GM19438 (cell line): Measurements from ENCODE around the gene WDTC1.
"Not testable (repeated sequence)": the region's sequence is repeated elsewhere in the genome, so short reads cannot be mapped to it uniquely, and the experiment has no call there.

Experiments used
- ATAC-seq: cut with Tn5 transposase; IDR thresholded peaks from one replicate; pipeline ENCODE4 v1.9.1; 2021; ENCODE audit warnings: low read depth; ENCODE audit not compliant: unreplicated experiment

WDTC1 gene, protein sequence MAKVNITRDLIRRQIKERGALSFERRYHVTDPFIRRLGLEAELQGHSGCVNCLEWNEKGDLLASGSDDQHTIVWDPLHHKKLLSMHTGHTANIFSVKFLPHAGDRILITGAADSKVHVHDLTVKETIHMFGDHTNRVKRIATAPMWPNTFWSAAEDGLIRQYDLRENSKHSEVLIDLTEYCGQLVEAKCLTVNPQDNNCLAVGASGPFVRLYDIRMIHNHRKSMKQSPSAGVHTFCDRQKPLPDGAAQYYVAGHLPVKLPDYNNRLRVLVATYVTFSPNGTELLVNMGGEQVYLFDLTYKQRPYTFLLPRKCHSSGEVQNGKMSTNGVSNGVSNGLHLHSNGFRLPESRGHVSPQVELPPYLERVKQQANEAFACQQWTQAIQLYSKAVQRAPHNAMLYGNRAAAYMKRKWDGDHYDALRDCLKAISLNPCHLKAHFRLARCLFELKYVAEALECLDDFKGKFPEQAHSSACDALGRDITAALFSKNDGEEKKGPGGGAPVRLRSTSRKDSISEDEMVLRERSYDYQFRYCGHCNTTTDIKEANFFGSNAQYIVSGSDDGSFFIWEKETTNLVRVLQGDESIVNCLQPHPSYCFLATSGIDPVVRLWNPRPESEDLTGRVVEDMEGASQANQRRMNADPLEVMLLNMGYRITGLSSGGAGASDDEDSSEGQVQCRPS

DNA sequence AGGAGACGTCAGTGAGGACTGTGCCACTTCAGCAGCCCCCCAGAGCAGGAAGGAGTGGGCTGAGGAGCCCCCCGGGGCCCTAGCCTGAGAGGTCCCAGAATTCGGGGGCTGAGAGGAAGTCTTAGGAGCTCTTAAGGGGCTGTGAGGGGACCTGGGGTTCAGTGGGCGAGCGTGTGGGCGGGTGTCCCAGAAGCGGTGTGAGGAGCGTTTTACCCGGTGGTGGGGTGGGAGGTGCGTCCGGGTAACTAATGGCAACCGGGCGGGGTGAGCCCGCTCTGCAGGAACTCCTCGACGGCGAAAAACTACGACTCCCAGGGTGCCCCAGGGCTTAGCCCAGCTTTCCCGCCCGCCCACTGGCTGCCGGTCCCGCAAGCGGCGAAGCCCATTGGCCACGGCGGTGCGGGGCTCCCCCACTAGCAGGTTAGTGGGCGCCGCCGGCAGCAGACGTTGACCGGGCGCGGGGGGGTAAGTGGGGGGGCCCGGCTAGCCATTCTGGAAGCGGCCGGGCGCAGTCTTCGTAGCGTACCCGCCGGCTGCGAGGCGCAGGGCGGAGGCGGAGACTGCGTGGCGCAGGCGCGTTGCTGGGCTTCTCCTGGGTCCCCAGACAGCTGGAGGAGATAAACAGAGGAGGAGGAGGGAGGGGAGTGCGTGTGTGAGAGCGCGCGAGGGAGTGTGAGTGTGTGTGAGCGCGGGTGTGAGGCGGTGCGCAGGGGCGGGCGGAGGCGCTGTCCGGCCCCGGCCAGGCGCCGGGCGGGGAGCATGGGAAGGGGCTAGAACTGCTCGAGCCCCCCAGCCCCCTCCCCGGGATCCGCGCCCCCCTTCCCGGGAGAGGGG lies at the start of gene WDTC1:
Gene WDTC1 (plus strand): TSS at position 584 of the 834 bp plus-strand sequence. CDS start 26,423 bp downstream, outside the sequence.
- peak; percentile 93 for ATAC-seq

DNA sequence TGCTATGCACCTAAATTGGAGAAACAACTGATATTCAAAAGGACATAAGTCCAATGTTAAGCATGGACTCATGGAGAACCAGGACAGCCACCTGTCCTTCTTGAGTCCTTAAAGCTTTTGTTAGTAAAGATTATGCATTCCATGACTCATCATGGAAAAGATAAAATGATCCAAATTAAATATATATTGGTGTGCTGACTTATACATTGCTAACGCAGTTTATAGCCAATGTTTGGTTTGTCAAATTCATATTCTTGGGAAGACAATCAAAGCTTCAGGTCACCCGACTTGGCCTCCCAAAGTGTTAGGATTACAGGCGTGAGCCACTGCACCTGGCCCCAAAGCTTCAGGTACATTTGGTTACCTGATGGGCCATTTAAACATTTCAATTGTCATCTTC lies 49.8 kb upstream of the WDTC1 start:
- ATAC-seq = not testable (repeated sequence)

DNA sequence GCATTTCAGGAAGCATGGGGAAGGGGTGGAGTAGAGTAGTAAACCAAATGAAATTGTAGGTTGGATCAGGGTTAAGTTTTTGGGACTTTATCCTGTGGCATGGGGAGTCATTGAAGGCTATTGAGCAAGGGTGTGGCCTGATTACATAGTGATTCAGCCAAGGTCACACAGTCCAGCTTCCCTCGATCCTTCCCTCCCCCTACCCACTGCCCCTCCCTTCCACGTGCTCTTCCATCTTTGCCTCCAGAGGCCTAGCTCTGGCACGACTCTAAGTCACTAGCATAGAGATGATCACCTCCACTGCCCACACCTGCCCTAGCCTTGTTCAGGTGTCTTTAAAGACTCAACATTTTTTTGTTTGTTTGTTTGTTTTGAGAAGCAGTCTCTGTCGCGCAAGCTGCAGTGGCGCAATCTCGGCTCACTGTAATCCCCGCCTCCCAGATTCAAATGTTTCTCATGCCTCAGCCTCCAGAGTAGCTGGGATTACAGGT lies 42.3 kb upstream of the WDTC1 start:
- ATAC-seq = no peak

DNA sequence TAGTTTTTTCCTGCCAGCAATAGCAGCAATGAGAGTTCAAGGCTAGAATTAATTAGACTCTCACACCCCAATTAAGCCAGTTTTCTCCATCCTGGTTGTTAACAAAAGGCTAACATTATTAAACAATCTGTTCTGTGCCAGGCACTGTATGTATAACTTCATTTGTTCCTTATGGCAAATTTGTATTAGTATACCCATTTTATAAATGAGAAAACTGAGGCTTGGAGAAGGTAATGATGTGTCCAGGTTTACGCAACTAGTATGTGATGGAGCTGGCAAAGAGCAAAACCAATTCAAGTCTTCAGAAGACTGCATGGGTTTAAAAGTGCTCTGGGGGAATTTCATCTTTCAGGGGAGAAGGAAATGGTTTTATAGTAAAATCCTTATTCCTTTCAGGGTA lies 41.2 kb upstream of the WDTC1 start:
- no peak for ATAC-seq

DNA sequence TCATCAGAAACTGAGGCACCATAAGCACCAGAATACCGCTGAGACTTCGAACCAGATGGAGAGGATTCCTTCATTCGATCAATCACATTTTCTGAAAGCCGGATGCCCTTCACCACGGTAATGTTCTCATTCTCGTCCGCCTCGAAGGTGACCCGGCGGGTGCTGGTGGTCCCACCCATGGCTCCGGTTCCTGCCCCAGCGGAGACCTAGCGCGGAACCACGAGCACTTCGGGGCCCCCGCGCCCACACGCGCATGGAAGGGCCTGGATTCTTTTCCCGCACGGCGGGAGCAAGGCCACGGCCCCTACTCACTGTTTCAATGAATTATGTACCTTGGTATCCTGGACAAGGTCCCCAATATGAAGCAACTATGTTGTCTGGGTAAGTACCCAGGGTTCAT lies 33.1 kb upstream of the WDTC1 start:
- no peak for ATAC-seq

DNA sequence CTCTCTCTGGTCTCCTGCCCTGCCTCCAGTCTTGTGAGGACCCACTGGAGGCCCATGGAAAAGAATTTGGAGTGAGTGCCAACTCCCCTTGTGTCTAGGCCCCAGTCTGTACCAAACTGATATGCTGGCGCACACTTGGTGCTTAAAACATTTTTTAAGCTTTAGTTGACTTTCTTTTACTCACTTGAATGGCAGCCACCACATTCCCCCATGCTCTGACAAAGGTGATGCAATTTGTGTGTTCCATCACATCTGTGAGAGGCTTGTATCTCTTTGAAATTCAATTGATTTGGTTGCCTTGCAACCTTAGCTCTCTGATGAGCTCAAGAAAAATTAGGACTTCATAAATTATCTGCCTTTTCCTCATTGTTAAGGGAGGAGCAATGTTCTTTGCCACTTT lies 30.5 kb upstream of the WDTC1 start:
- ATAC-seq = no peak

DNA sequence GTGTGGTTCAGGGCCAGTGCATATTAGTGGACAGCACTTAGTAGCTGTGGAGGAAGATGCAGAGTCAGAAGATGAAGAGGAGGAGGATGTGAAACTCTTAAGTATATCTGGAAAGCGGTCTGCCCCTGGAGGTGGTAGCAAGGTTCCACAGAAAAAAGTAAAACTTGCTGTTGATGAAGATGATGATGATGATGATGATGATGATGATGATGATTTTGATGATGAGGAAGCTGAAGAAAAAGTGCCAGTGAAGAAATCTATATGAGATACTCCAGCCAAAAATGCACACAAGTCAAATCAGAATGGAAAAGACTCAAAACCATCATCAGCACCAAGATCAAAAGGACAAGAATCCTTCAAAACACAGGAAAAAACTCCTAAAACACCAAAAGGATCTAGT lies 27.2 kb upstream of the WDTC1 start:
- not testable (repeated sequence) for ATAC-seq

DNA sequence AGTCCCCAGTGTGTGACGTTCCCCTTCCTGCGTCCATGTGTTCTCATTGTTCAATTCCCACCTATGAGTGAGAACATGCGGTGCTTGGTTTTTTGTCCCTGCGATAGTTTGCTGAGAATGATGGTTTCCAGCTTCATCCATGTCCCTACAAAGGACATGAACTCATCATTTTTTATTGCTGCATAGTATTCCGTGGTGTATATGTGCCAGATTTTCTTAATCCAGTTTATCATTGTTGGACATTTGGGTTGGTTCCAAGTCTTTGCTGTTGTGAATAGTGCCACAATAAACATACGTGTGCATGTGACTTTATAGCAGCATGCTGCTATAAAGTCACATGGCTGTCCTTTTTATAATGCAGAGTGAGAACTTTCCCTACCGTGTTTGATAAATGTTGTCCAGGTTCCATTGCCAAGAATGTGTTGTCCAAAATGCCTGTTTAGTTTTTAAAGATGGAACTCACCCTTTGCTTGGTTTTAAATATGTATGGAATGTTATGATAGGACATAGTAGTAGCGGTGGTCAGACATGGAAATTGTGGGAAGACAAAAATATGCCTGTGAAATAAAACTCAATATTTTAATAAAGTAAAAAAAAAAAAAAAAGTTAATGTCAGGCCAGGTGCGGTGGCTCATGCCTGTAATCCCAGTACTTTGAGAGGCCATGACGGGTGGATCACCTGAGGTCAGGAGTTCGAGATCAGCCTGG lies 26.1 kb upstream of the WDTC1 start:
- not testable (repeated sequence) for ATAC-seq

DNA sequence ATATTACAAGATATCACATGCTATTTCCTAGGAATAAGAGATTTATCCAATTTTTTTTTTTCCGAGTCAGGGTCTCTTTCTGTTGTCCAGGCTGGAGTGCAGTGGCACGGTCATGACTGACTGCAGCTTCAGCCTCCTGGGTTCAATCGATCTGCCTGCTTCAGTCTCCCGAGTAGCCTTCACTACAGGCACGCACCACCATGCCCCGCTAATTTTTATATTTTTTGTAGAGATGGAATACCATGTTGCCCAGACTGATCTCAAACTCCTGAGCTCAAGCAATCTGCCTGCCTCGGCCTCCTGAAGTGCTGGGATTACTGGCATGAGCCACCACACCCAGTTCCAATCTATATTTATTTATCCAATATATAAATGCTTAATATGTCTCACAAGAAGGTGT lies 18.0 kb upstream of the WDTC1 start:
- no peak for ATAC-seq

DNA sequence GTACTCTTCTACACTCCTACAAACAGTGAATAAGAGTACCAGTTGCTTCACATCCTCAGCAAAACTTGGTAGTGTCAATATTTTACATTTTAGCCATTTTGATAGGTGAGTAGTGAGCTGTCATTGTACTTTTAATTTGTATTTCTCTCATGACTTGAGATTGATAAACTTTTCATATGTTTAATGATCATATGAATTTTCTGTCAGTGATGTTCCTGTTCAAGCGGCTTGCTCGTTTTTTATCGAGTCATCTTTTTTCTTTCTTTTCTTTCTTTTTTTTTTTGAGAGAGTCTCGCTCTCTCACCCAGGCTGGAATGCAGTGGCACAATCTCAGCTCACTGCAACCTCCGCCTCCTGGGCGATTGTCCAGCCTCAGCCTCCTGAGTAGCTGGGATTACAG lies 17.0 kb upstream of the WDTC1 start:
- no peak for ATAC-seq

DNA sequence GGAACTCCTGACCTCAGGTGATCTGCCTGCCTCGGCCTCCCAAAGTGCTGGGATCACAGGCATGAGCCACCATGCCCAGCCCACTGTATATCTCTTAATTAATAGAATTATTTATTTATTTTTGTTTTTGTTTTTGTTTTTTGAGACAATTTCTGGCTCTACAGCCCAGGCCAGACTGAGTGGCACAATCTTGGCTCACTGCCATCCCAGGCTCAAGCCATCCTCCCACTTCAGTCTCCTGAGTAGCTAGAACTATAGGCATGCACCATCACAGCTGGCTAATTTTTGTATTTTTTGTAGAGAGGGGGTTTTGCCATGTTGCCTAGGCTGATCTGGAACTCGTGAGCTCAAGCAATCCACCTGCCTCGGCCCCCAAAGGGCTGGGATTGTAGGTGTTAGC lies 15.7 kb upstream of the WDTC1 start:
- ATAC-seq = no peak

DNA sequence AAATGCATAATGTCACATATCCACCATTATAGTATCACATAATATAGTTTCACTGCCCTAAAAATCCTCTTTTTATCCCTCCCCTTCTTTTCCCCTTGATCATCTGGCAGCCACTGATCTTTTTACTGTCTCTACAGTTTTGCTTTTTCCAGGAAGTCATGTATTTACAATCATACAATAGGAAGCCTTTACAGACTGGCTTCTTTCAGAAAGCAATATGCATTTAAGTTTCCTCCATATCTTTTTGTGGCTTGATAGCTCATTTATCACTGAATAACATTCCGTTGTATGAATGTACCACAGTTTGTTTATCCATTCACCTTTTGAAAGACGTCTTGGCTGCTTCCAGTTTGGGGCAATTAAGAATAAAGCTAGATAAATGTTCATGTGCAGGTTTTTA lies 14.3 kb upstream of the WDTC1 start:
- no peak for ATAC-seq

DNA sequence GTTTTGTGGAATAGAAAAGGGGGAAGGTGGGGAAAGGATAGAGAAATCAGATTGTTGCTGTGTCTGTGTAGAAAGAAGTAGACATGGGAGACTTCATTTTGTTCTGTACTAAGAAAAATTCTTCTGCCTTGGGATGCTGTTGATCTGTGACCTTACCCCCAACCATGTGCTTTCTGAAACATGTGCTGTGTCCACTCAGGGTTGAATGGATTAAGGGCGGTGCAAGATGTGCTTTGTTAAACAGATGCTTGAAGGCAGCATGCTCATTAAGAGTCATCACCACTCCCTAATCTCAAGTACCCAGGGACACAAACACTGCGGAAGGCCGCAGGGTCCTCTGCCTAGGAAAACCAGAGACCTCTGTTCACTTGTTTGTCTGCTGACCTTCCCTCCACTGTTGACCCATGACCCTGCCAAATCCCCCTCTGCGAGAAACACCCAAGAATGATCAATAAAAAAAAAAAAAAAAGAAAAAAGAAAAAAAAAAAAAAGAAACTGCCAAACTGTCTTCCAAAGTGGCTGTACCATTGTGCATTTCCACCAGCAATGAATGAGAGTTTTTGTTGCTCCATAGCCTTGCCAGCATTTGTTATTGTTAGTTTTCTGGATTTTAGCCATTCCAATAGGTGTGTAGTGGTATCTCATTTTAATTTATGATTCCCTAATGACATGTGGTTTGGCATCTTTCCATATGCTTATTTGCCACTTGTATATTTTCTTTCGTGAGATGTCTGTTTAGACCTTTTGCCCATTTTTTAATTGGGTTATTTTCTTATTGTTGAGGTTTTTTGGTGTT lies 13.5 kb upstream of the WDTC1 start:
- ATAC-seq = not testable (repeated sequence)

DNA sequence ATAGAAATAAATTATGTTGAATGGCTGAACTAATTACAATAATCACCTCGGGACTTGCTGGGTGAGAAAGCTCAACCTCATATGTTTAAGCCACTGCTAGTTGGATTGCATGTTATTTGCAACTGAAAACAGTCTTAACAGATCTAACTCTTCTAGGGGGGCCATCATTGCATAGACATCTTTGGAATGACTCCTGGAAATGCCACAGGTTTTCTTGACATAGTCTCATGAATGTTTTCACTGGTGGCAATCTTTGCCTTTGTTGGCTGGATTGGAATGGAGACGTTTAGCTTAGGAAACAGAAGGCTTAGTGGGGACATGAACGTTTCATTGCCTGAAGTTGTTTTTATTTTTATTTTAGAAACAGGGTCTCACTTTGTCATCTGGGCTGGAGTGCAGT lies 8.8 kb upstream of the WDTC1 start:
- ATAC-seq = no peak

DNA sequence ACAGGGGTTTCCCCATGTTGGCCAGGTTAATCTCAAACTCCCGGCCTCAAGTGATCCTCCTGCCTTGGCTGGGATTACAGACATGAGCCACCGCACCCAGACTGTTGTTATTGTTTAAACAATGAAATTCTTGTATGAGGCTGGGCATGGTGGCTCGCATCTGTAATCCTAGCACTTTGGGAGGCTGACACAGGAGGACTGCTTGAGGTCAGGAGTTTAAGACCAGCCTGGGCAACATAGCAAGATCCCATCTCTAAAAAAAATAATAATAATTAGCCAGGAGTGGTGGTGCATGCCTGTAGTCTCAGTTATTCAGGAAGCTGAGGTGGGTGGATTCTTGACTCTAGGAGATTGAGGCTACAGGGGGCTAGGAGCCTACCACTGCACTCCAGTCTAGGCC lies 6.7 kb upstream of the WDTC1 start:
- ATAC-seq = no peak

DNA sequence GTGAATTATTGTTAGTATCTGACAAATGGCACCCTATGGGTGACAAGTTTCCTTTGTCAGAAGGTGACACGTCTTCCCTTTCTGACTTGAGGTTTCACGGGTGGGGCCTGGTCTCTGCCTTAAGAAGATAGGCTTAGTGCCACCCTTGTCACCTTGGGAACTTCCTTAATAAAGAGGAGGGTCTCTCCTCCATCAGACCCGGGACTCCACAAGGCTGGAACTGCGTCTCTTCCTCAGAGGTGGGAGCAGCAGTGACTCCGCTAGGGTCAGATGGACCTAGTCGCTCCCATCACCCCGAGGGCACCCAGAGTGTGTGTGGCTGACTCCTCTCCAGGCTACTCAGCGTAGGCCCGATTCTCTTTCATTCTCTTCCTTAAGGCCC lies 774 bp upstream of the WDTC1 start:
- no peak for ATAC-seq

DNA sequence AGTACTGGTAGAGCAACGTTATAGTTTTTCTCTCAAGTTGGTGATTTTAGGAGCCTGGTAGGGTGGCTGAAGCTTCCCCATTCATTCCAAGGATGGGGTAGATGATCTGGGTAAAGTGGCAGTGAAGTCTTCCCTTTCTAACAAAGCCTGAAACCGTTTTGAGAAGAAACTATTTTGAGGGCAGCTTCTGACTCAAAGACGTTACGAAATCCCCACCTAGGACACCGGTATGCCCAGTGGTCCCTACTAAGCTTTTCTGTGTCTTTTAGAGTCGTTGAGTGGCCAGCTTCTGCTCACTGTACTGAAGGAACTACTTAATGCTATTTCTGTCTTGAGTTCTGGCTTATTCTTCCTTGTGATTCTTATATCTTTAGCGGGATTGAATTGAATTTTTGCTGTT lies 1.4 kb downstream of the WDTC1 start:
- ATAC-seq = no peak

DNA sequence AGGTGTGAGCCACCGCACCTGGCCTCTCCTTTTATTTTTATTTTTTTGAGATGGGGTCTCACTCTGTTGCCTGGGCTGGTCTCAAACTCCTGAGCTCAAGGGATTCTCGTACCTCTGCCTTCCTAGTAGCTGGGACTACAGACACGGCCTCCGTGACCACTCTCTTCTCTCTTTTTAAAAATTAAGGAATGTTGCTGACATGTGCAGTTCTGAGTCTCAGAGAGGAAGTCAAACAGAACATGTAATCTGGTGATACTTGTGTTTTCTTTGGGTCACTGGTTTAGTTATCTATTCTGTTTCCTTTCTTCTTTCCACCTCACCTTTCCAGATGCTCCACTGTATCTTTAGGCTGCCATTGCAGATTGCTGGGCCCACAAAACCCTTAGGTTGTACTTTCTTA lies 2.7 kb downstream of the WDTC1 start:
- ATAC-seq = no peak

DNA sequence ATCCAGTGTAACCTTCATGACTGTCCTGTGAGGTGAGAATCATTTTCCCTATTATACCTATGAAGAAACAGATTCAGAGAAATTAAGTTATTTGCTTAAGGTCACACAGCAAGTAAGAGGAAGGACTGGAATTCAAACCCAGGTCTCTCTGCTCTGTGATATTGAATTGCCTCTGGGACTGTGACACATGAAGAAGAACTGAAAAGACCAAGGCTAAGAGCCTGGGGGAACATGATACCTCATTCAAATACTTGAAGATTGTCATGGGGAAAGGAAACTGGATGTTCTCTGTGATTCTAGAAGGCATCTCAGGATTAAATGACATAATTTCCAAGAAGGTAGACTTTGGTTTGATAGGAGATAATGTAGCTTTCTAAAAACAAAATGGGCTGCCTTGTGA lies 3.6 kb downstream of the WDTC1 start:
- no peak for ATAC-seq

DNA sequence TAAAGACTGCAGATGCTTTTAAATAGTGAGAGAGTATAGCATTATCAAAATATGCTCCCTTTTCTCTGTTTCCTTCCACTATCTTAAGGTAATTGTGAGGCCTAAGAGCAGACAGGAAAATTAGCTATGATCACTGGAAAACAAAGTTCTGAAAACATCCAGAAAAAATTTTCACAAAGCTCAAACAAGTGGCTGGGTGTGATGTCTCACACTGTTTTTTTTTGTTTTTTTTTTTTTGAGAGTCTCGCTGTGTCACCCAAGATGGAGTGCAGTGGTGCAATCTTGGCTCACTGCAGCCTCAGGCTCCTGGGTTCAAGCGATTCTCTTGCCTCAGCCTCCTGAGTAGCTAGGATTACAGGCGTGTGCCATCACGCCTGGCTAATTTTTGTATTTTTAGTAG lies 7.2 kb downstream of the WDTC1 start:
- ATAC-seq = no peak
